WTC11 (cell line): Measurements from ENCODE around the gene TIMP4. TPM values are rescaled to one million over a fixed set of nuclear protein-coding genes. Genes with fewer than 3 reads are reported as not detected.
A peak's percentile ranks its signal among the peaks of the same experiment; 100 is the strongest.

Source experiments
- ATAC-seq: fragments of 200-7000 bp; cut with Tn5 transposase; 2 replicates; pipeline ENCODE4 v1.10.0; 2021; ENCODE audit warnings: mild to moderate bottlenecking, moderate library complexity
- Bru-seq: library from RNA; stranded (reverse); fragments of 400-500 nt; gene quantifications from one replicate; lab custom pipeline; 2021; lab: Mats Ljungman, UMichigan
- CTCF ChIA-PET: fragments of 300-600 bp; sonication (Branson Sonifier 250); formaldehyde crosslinking; loops from one replicate; lab custom pipeline; 2021; ENCODE audit warnings: antibody characterized with exemption; lab: Charles Lee
- POLR2A ChIA-PET: fragments of 350-600 bp; sonication (Branson Sonifier 250); formaldehyde crosslinking; loops from one replicate; lab custom pipeline; 2021; ENCODE audit warnings: antibody characterized with exemption; lab: Charles Lee
- DNase-seq: peaks from one replicate; pipeline ENCODE4 v3.0.0; 2021; ENCODE audit warnings: low spot score
- H3K27ac Mint-ChIP-seq: 2 replicates; pipeline ENCODE4 v1.8.0; 2021; ENCODE audit warnings: mixed read lengths
- H3K27me3 Mint-ChIP-seq: 2 replicates; pipeline ENCODE4 v1.8.0; 2021; ENCODE audit warnings: low read depth, mild to moderate bottlenecking, moderate library complexity, mixed read lengths
- H3K36me3 Mint-ChIP-seq: 2 replicates; pipeline ENCODE4 v1.8.0; 2021; ENCODE audit warnings: mixed read lengths
- H3K4me1 Mint-ChIP-seq: 2 replicates; pipeline ENCODE4 v1.8.0; 2022; ENCODE audit warnings: mixed read lengths
- H3K4me3 Mint-ChIP-seq: 2 replicates; pipeline ENCODE4 v1.8.0; 2021; ENCODE audit warnings: mild to moderate bottlenecking, moderate library complexity, mixed read lengths
- H3K9me3 Mint-ChIP-seq: 2 replicates; pipeline ENCODE4 v1.8.0; 2021; ENCODE audit warnings: mixed read lengths
- EMX1 ChIP-seq: fragments of 250-450 bp; sonication (Bioruptor Pico); IDR thresholded peaks from 2 replicates; pipeline ENCODE4 v1.8.0; 2021; ENCODE audit warnings: mild to moderate bottlenecking
- ESRRA ChIP-seq: sonication (generic); formaldehyde crosslinking; IDR thresholded peaks from 2 replicates; pipeline ENCODE4 v1.8.1; 2022; ENCODE audit warnings: mild to moderate bottlenecking, missing genetic modification reagents, borderline replicate concordance
- ETV6 ChIP-seq: sonication (generic); formaldehyde crosslinking; IDR thresholded peaks from 2 replicates; pipeline ENCODE4 v1.8.1; 2022; ENCODE audit warnings: mild to moderate bottlenecking, missing genetic modification reagents
- FOXK1 ChIP-seq: sonication (generic); formaldehyde crosslinking; IDR thresholded peaks from 2 replicates; pipeline ENCODE4 v1.8.0; 2022; ENCODE audit warnings: mild to moderate bottlenecking, moderate library complexity, missing genetic modification reagents
- FOXP1 ChIP-seq: sonication (generic); formaldehyde crosslinking; IDR thresholded peaks from 2 replicates; pipeline ENCODE4 v1.8.0; 2022; ENCODE audit warnings: missing genetic modification reagents, mild to moderate bottlenecking, moderate library complexity, borderline replicate concordance
- JUN ChIP-seq: sonication (generic); formaldehyde crosslinking; IDR thresholded peaks from 2 replicates; pipeline ENCODE4 v1.8.0; 2023; ENCODE audit warnings: mild to moderate bottlenecking, missing genetic modification reagents
- NFATC4 ChIP-seq: fragments of 250-450 bp; sonication (Bioruptor Pico); IDR thresholded peaks from 2 replicates; pipeline ENCODE4 v1.9.0; 2021; ENCODE audit warnings: mild to moderate bottlenecking
- NFE2L1 ChIP-seq: sonication (generic); formaldehyde crosslinking; IDR thresholded peaks from 2 replicates; pipeline ENCODE4 v1.8.1; 2023; ENCODE audit warnings: missing genetic modification reagents
- NFYB ChIP-seq: sonication (generic); formaldehyde crosslinking; conservative IDR thresholded peaks from 2 replicates; pipeline ENCODE4 v1.8.0; 2022; ENCODE audit warnings: low read depth, missing genetic modification reagents
- NR1H2 ChIP-seq: sonication (generic); formaldehyde crosslinking; IDR thresholded peaks from 2 replicates; pipeline ENCODE4 v1.9.0; 2021; ENCODE audit warnings: mild to moderate bottlenecking, moderate library complexity, missing genetic modification reagents
- PRRX2 ChIP-seq: fragments of 250-450 bp; sonication (Bioruptor Pico); IDR thresholded peaks from 2 replicates; pipeline ENCODE4 v1.8.0; 2021; ENCODE audit warnings: mild to moderate bottlenecking
- SOX15 ChIP-seq: fragments of 250-450 bp; sonication (Bioruptor Pico); IDR thresholded peaks from 2 replicates; pipeline ENCODE4 v1.9.0; 2021; ENCODE audit warnings: mild to moderate bottlenecking
- ZNF121 ChIP-seq: sonication (generic); formaldehyde crosslinking; IDR thresholded peaks from 2 replicates; pipeline ENCODE4 v1.8.0; 2023; ENCODE audit warnings: missing genetic modification reagents
- ZNF138 ChIP-seq: sonication (generic); formaldehyde crosslinking; conservative IDR thresholded peaks from 2 replicates; pipeline ENCODE4 v1.8.1; 2022; ENCODE audit warnings: mild to moderate bottlenecking, moderate library complexity, missing genetic modification reagents
- ZNF219 ChIP-seq: sonication (generic); formaldehyde crosslinking; IDR thresholded peaks from 2 replicates; pipeline ENCODE4 v1.8.0; 2023; ENCODE audit warnings: missing genetic modification reagents, mild to moderate bottlenecking, borderline replicate concordance
- ZNF263 ChIP-seq: sonication (generic); formaldehyde crosslinking; IDR thresholded peaks from 2 replicates; pipeline ENCODE4 v1.8.1; 2022; ENCODE audit warnings: low read depth, mild to moderate bottlenecking, moderate library complexity, missing genetic modification reagents
- ZNF317 ChIP-seq: sonication (generic); formaldehyde crosslinking; IDR thresholded peaks from 2 replicates; pipeline ENCODE4 v1.8.1; 2023; ENCODE audit warnings: low read depth, mild to moderate bottlenecking, moderate library complexity, missing genetic modification reagents, borderline replicate concordance
- ZNF423 ChIP-seq: fragments of 250-450 bp; sonication (Bioruptor Pico); IDR thresholded peaks from 2 replicates; pipeline ENCODE4 v2.1.2; 2022; ENCODE audit warnings: mild to moderate bottlenecking, moderate library complexity
- long read RNA-seq, 3 experiments: library from RNA in 1 of 3; library from capped mRNA in 1 of 3; library from polyadenylated mRNA in 1 of 3; unstranded in 2 of 3; stranded (forward) in 1 of 3; transcript quantifications; one replicate each; pipeline ENCODE4 v2.0.0, GENCODE V29; 2021
- total RNA-seq: library from RNA; stranded (reverse); gene quantifications from 3 replicates; pipeline ENCODE4 v1.2.3, GENCODE V29; 2021
- TF ChIP-seq, protein P1 (sequence below): sonication (generic); formaldehyde crosslinking; conservative IDR thresholded peaks from 2 replicates; pipeline ENCODE4 v1.8.1; 2023; ENCODE audit warnings: mild to moderate bottlenecking, low read depth, missing genetic modification reagents, moderate library complexity
- TF ChIP-seq, protein P2 (sequence below): sonication (generic); formaldehyde crosslinking; IDR thresholded peaks from 2 replicates; pipeline ENCODE4 v1.8.0; 2023; ENCODE audit warnings: missing genetic modification reagents
- TF ChIP-seq, protein P3 (sequence below): sonication (generic); formaldehyde crosslinking; IDR thresholded peaks from 2 replicates; pipeline ENCODE4 v1.8.1; 2022; ENCODE audit warnings: mild to moderate bottlenecking, missing genetic modification reagents, moderate library complexity, borderline replicate concordance
- TF ChIP-seq, protein P4 (sequence below): fragments of 250-450 bp; sonication (Bioruptor Pico); IDR thresholded peaks from 2 replicates; pipeline ENCODE4 v1.9.0; 2021; ENCODE audit warnings: mild to moderate bottlenecking, borderline replicate concordance
- TF ChIP-seq, protein P5 (sequence below): sonication (generic); formaldehyde crosslinking; IDR thresholded peaks from 2 replicates; pipeline ENCODE4 v1.8.0; 2022; ENCODE audit warnings: mild to moderate bottlenecking, missing genetic modification reagents

TIMP4 gene
- total RNA-seq (4.1 to 11.8 TPM (median 4.8 TPM) in 3 replicates), Bru-seq, nascent RNA (percentile 46 among the genes with signal in this experiment)
- long read RNA-seq, experiment 1, transcript TIMP4-201 (5 exons, 1,650 nt), result major isoform, 52 of 57 reads
- long read RNA-seq, experiment 1, partial matches to known transcripts, result 0 of 57 reads
- long read RNA-seq, experiment 1, other reads (novel, unspliced or antisense), result 5 of 57 reads
- long read RNA-seq, experiment 2, transcript TIMP4-201 (5 exons, 1,650 nt), result major isoform, 6 of 6 reads
- long read RNA-seq, experiment 2, partial matches to known transcripts, result 0 of 6 reads
- long read RNA-seq, experiment 2, other reads (novel, unspliced or antisense), result 0 of 6 reads
- long read RNA-seq, experiment 3, transcript TIMP4-201 (5 exons, 1,650 nt), result major isoform, 38 of 44 reads
- long read RNA-seq, experiment 3, partial matches to known transcripts, result 0 of 44 reads
- long read RNA-seq, experiment 3, other reads (novel, unspliced or antisense), result 6 of 44 reads

DNA sequence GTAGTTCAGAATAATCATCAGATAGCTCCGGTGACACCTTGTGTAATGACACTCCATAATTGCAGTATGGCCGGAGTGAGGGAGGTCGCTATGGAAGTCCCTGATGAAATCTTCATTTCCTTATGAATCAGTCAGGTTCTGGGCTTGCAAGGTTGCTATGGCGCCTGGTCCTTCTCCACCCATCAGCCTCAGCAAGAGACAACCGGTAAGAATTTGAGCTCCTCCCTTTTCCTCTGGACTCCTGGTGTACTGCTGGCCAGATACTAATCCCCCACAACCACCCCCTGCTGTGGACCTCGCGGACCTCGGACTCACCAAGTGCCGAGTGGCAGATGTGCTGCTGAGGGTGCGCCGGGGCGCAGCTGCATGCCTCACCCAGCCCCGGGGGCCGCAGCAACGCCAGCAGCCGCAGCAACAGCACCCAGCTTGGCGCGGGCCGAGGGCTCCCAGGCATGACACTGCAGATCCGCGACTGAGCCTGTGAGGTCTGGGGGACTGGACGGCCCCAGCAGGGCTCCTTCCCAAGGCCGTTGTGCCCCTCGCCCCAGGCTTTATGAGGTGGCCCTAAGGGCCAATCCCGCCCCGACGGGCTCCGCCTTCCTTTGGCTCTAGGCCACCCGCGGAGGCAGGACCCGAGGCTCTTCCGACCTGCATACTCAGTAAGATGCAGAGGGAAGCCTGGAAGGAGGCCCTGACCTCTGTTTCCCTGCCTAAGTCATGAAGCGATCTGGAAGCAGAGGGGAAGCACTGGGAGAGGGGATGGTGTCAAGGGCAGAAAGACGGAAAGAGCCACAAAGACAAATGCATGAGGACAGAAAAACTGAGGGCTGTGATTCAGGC lies at the start of gene TIMP4:
TSS of gene TIMP4 (minus strand) at position 526 of the 840 bp plus-strand sequence. CDS start at position 454, 72 bp downstream.
- Mint-ChIP-seq H3K4me3 (peak within 1 kb of the TSS; percentile 66), H3K27ac (peak within 1 kb of the TSS; percentile 92), H3K27me3 (no peaks in the 10 kb centered on the region), H3K9me3 (no peaks in the 10 kb centered on the region), H3K36me3 (peaks cover 8% of the 10 kb centered on the region; the same call in 1 of the 2 replicates), H3K4me1 (peaks cover 44% of the 10 kb centered on the region)
- CTCF ChIA-PET, result interaction anchor here (0.8 to 2.6 kb wide), 5 partner anchors 17 to 383 kb away, joined by 3 to 15 read pairs (median 5); no protein-coding TSS in a partner anchor
- peak; percentile 69 for ATAC-seq
- POLR2A ChIA-PET, result interaction anchor here (1.5 kb wide), 1 partner anchor 8 kb away, joined by 3 read pairs; no protein-coding TSS in a partner anchor
- peak; percentile 49 for DNase-seq
- TF ChIP-seq, protein P1, sequence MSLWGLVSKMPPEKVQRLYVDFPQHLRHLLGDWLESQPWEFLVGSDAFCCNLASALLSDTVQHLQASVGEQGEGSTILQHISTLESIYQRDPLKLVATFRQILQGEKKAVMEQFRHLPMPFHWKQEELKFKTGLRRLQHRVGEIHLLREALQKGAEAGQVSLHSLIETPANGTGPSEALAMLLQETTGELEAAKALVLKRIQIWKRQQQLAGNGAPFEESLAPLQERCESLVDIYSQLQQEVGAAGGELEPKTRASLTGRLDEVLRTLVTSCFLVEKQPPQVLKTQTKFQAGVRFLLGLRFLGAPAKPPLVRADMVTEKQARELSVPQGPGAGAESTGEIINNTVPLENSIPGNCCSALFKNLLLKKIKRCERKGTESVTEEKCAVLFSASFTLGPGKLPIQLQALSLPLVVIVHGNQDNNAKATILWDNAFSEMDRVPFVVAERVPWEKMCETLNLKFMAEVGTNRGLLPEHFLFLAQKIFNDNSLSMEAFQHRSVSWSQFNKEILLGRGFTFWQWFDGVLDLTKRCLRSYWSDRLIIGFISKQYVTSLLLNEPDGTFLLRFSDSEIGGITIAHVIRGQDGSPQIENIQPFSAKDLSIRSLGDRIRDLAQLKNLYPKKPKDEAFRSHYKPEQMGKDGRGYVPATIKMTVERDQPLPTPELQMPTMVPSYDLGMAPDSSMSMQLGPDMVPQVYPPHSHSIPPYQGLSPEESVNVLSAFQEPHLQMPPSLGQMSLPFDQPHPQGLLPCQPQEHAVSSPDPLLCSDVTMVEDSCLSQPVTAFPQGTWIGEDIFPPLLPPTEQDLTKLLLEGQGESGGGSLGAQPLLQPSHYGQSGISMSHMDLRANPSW (CRISPR knock-in tag), result no peak
- TF ChIP-seq EMX1, result no peak
- TF ChIP-seq ZNF263 (CRISPR knock-in tag), result no peak
- TF ChIP-seq, protein P2, sequence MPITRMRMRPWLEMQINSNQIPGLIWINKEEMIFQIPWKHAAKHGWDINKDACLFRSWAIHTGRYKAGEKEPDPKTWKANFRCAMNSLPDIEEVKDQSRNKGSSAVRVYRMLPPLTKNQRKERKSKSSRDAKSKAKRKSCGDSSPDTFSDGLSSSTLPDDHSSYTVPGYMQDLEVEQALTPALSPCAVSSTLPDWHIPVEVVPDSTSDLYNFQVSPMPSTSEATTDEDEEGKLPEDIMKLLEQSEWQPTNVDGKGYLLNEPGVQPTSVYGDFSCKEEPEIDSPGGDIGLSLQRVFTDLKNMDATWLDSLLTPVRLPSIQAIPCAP (CRISPR knock-in tag), result no peak
- TF ChIP-seq ZNF121, result no peak
- no peak for TF ChIP-seq PRRX2 (CRISPR knock-in tag)
- no peak for TF ChIP-seq SOX15 (CRISPR knock-in tag)
- no peak for TF ChIP-seq ESRRA
- TF ChIP-seq FOXP1 (CRISPR knock-in tag), result 0 out of 2 replicates have a peak, but pooled peaks have one; percentile 51
- TF ChIP-seq NFYB (CRISPR knock-in tag), result no peak
- no peak for TF ChIP-seq NFATC4 (CRISPR knock-in tag)
- TF ChIP-seq ETV6 (CRISPR knock-in tag), result peak; percentile 19; the same call in 1 of the 2 replicates
- no peak for TF ChIP-seq NR1H2 (CRISPR knock-in tag)
- no peak for TF ChIP-seq JUN (CRISPR knock-in tag)
- no peak for TF ChIP-seq FOXK1
- no peak for TF ChIP-seq ZNF138 (CRISPR knock-in tag)
- peak; percentile 62 for TF ChIP-seq ZNF423 (CRISPR knock-in tag)
- TF ChIP-seq ZNF317 (CRISPR knock-in tag), result no peak
- TF ChIP-seq, protein P3, sequence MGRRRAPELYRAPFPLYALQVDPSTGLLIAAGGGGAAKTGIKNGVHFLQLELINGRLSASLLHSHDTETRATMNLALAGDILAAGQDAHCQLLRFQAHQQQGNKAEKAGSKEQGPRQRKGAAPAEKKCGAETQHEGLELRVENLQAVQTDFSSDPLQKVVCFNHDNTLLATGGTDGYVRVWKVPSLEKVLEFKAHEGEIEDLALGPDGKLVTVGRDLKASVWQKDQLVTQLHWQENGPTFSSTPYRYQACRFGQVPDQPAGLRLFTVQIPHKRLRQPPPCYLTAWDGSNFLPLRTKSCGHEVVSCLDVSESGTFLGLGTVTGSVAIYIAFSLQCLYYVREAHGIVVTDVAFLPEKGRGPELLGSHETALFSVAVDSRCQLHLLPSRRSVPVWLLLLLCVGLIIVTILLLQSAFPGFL (CRISPR knock-in tag), result no peak
- no peak for TF ChIP-seq ZNF219 (CRISPR knock-in tag)
- TF ChIP-seq, protein P4, sequence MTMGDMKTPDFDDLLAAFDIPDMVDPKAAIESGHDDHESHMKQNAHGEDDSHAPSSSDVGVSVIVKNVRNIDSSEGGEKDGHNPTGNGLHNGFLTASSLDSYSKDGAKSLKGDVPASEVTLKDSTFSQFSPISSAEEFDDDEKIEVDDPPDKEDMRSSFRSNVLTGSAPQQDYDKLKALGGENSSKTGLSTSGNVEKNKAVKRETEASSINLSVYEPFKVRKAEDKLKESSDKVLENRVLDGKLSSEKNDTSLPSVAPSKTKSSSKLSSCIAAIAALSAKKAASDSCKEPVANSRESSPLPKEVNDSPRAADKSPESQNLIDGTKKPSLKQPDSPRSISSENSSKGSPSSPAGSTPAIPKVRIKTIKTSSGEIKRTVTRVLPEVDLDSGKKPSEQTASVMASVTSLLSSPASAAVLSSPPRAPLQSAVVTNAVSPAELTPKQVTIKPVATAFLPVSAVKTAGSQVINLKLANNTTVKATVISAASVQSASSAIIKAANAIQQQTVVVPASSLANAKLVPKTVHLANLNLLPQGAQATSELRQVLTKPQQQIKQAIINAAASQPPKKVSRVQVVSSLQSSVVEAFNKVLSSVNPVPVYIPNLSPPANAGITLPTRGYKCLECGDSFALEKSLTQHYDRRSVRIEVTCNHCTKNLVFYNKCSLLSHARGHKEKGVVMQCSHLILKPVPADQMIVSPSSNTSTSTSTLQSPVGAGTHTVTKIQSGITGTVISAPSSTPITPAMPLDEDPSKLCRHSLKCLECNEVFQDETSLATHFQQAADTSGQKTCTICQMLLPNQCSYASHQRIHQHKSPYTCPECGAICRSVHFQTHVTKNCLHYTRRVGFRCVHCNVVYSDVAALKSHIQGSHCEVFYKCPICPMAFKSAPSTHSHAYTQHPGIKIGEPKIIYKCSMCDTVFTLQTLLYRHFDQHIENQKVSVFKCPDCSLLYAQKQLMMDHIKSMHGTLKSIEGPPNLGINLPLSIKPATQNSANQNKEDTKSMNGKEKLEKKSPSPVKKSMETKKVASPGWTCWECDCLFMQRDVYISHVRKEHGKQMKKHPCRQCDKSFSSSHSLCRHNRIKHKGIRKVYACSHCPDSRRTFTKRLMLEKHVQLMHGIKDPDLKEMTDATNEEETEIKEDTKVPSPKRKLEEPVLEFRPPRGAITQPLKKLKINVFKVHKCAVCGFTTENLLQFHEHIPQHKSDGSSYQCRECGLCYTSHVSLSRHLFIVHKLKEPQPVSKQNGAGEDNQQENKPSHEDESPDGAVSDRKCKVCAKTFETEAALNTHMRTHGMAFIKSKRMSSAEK (CRISPR knock-in tag), result no peak
- no peak for TF ChIP-seq NFE2L1 (CRISPR knock-in tag)
- TF ChIP-seq, protein P5, sequence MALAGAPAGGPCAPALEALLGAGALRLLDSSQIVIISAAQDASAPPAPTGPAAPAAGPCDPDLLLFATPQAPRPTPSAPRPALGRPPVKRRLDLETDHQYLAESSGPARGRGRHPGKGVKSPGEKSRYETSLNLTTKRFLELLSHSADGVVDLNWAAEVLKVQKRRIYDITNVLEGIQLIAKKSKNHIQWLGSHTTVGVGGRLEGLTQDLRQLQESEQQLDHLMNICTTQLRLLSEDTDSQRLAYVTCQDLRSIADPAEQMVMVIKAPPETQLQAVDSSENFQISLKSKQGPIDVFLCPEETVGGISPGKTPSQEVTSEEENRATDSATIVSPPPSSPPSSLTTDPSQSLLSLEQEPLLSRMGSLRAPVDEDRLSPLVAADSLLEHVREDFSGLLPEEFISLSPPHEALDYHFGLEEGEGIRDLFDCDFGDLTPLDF (CRISPR knock-in tag), result no peak
